GM19351 (cell line): Measurements from ENCODE around the gene LDLRAD4.
"Not testable (repeated sequence)": the region's sequence is repeated elsewhere in the genome, so short reads cannot be mapped to it uniquely, and the experiment has no call there.

Experiments used
- ATAC-seq: cut with Tn5 transposase; IDR thresholded peaks from one replicate; pipeline ENCODE4 v1.9.1; 2021; ENCODE audit warnings: mild to moderate bottlenecking, moderate library complexity; ENCODE audit not compliant: unreplicated experiment

The LDLRAD4 gene

DNA sequence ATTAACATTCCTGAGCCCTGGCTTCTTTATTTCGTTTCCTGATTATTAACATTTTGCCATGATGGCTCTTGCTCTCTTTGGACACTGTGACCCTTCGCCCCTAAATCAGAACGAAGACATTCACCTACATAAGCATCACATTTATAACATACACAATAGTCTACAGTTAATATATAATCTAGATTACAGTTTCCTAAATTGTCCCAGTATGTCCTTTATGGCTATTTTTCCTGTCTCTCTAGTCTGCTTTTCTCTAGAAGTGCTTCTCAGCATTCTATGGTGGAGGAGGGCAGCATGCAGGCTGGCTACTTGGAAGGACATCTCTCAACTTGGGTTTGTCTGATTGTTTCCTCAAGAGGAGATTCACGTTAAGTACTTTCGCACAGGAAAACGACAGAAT is 457.9 kb downstream of the LDLRAD4 start:
- no peak for ATAC-seq

DNA sequence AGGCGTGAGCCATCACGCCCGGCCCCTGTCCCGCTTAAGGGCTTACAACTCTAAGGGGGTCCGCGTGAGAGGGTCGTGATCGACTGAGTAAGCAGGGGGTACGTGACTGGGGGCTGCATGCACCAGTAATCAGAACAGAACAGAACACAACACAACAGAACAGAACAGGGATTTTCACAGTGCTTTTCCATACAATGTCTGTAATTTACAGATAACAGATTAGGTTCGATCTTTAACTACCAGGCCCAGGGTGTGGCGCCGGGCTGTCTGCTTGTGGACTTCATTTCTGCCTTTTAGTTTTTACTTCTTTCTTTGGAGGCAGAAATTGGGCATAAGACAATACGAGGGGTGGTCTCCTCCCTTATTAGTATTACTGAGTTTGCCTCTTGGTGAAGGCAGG is 458.8 kb downstream of the LDLRAD4 start:
- ATAC-seq: not testable (repeated sequence)

- no peak for ATAC-seq
These were observed 462.1 kb downstream of the LDLRAD4 start for GRCh38 chr18:13680612-13681011.

DNA sequence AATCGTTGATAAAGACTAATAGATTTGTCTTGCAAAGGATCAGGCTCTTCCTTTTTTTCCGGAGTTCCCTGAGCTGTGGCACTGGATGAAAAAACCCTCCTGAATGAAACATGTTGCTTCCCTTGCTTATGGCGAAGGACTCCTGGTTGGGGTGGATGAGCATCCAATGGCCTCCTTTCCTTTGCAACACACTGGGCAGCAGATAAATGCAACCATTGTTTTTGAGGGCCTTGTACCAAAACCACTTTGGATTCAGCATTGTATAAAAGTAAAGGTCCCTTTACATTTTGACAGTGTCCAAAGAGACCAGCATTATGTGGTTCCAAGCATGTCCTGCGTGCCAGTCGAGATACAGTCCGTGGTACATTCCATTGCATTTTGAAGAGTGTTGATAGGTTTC is 463.1 kb downstream of the LDLRAD4 start:
- ATAC-seq: no peak

DNA sequence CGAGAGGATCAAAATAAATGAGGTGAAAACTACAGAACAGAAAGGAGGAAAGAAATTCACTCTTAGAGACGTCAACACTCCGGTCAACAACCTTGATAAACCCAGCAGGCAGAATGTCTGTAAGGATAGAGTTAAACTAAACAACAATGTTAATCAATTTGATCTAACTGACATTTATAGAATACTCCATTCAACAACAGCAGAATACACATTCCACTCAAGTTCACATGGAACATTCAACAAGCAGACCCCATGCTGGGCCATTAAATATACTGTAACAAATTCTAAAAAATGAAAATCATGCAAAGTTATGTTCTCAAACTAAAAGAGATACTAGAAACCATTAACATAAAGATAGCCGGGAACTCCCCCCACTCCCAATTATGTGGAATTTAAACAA is 466.0 kb downstream of the LDLRAD4 start:
- ATAC-seq: no peak

- no peak for ATAC-seq
These were observed 469.9 kb downstream of the LDLRAD4 start for GRCh38 chr18:13688191-13689136.

DNA sequence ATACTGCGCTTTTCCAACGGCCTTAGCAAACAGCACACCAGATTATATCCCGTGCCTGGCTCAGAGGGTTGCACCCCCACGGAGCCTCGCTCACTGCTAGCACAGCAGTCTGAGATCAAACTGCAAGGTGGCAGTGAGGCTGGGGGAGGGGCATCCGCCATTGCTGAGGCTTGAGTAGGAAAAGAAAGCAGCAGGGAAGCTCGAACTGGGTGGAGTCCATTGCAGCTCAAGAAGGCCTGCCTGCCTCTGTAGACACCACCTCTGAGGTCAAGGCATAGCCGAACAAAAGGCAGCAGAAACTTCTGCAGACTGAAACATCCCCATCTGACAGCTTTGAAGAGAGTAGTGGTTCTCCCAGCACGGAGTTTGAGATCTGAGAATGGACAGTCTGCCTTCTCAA is 471.5 kb downstream of the LDLRAD4 start:
- not testable (repeated sequence) for ATAC-seq

DNA sequence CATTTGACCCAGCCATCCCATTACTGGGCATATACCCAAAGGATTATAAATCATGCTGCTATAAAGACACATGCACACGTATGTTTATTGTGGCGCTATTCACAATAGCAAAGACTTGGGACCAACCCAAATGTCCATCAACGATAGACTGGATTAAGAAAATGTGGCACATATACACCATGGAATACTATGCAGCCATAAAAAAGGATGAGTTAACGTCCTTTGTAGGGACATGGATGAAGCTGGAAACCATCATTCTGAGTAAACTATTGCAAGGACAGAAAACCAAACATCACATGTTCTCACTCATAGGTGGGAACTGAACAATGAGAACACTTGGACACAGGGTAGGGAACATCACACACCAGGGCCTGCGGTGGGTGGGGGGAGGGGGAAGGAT is 476.8 kb downstream of the LDLRAD4 start:
- not testable (repeated sequence) for ATAC-seq

DNA sequence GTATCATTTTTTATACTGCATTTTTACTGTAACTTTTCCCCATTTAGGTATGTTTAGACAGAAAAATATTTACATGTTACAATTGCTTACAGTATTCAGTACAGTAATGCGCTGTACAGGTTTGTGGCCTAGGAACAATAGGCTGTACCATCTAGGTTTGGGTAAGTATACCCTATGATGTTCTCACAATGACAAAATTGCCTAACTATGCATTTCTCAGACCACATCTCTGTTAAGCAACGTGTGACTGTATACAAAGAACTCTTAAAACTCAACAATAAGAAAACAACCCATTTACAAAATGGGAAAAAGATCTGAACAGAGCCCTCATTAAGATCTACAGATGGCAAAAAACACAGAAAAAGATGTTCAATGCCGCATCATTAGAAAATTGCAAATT is 478.4 kb downstream of the LDLRAD4 start:
- ATAC-seq: no peak

DNA sequence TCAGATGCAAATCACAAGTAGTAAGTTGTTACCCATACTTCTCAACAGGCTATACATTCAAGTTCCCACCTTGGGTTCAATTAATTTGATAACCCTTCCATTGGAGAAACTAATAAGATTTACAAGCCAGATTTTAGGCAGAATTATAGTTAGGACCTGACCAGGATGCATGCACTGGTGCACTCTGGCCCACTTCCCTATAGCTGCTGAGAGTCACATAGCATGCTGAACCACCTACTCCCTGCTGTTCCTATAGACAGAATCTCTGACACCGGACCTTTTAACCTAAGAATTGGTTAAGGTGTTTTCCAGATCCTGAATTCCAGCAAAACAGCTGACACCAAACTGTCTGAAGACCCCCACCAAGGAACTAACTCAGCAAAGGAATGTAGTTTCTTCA is 481.6 kb downstream of the LDLRAD4 start:
- no peak for ATAC-seq
